Upper lobe of left lung (tissue), 4 donors: ENCODE measurements around the gene PEX14.

Source experiments
- POLR2A ChIP-seq, 4 donors: fragments of 450-650 bp; IDR thresholded peaks; one replicate each; pipeline ENCODE4 v1.5.1; 2016 to 2017; ENCODE audit warnings: antibody characterized with exemption in 4 of 4, mild to moderate bottlenecking in 2 of 4
- POLR2AphosphoS5 ChIP-seq, 2 donors: sonication (generic); formaldehyde crosslinking; IDR thresholded peaks; one replicate each; pipeline ENCODE4 v1.5.1; 2017; ENCODE audit warnings: antibody characterized with exemption in 2 of 2

DNA sequence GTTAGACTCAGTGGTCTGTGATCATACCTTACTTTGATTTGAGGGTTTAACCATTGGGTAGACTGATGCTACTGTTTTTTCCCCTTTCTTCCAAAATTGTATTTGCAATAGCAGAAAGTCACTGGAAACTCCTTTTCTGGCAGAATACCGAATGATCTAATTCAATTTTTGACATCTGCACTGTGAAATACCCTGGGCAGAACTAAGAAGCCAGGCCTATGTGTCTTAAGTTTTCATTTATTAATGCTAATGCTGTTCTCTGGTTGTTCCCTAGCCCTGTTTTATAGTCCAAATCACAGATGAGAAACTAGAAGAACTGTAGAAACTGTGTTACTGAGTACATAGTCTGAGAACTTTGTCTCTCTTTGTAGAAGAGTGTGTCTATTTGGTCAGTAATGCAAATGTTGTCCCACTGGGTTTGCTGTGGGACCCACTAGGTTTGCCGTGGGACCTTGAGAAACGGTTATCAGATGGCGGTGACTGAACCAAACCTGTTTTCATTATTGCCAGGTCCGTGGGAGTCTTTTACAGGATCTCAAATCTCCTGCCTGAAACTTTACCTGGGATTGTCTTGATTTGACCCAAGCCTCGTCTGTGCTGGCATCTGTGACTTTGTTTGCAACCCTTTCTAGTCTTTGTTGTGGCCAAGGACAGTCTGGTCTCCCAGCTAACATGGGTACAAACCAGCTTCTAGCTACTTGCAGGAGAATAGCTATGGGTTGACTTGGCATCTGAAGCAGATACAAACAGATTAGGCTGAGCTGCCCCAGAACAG is 41.4 kb downstream of the PEX14 start:
- no peak for TF ChIP-seq POLR2AphosphoS5 (IDR thresholded peaks at IDR 0.05)
- TF ChIP-seq POLR2A (IDR thresholded peaks at IDR 0.05): no peak
